GM23338 (cell line): Measurements from ENCODE around the gene ANKRD63. TPM values are rescaled to one million over a fixed set of nuclear protein-coding genes. Genes with fewer than 3 reads are reported as not detected.

Source experiments
- ATAC-seq: fragments of 200-7000 bp; cut with Tn5 transposase; 3 replicates; pipeline ENCODE4 v1.9.1; 2020
- DNase-seq: peaks from one replicate; pipeline ENCODE4 v3.0.0-alpha.2; 2015; ENCODE audit warnings: low spot score
- H2AFZ ChIP-seq: fragments of 200-600 bp; sonication (generic); 2 replicates; pipeline ENCODE4 v1.8.0; 2016; ENCODE audit warnings: antibody characterized with exemption, mild to moderate bottlenecking, moderate library complexity
- H3F3A ChIP-seq: fragments of 200-600 bp; sonication (generic); replicated peaks from 2 replicates; pipeline ENCODE4 v1.8.0; 2017; ENCODE audit warnings: antibody characterized with exemption, mixed run types, low read depth
- H3K27ac ChIP-seq: fragments of 200-600 bp; sonication (generic); 2 replicates; pipeline ENCODE4 v1.6.1; 2016; ENCODE audit warnings: low read depth
- H3K27me3 ChIP-seq: fragments of 200-600 bp; sonication (generic); 2 replicates; pipeline ENCODE4 v1.8.0; 2016; ENCODE audit warnings: mild to moderate bottlenecking, mixed run types, moderate library complexity; ENCODE audit not compliant: insufficient read depth
- H3K36me3 ChIP-seq: fragments of 200-600 bp; sonication (generic); 2 replicates; pipeline ENCODE4 v1.8.0; 2016; ENCODE audit warnings: mild to moderate bottlenecking; ENCODE audit not compliant: insufficient read depth
- H3K4me1 ChIP-seq: fragments of 200-600 bp; sonication (generic); 2 replicates; pipeline ENCODE4 v1.8.0; 2016; ENCODE audit warnings: mild to moderate bottlenecking, moderate library complexity; ENCODE audit not compliant: insufficient read depth
- H3K4me2 ChIP-seq: fragments of 200-600 bp; sonication (generic); 2 replicates; pipeline ENCODE4 v1.7.1; 2017; ENCODE audit warnings: mixed run types
- H3K4me3 ChIP-seq: fragments of 200-600 bp; sonication (generic); 2 replicates; pipeline ENCODE4 v1.6.1; 2016; ENCODE audit warnings: mixed run types
- H3K79me2 ChIP-seq: fragments of 200-600 bp; sonication (generic); replicated peaks from 2 replicates; pipeline ENCODE4 v1.8.0; 2017; ENCODE audit warnings: mild to moderate bottlenecking; ENCODE audit not compliant: insufficient read depth
- H3K9me2 ChIP-seq: fragments of 200-600 bp; sonication (generic); 2 replicates; pipeline ENCODE4 v1.8.0; 2017; ENCODE audit not compliant: insufficient read depth
- H4K20me1 ChIP-seq: fragments of 200-600 bp; sonication (generic); replicated peaks from 2 replicates; pipeline ENCODE4 v1.8.0; 2017; ENCODE audit warnings: mild to moderate bottlenecking; ENCODE audit not compliant: insufficient read depth
- H3K27ac Mint-ChIP-seq: 2 replicates; pipeline ENCODE4 v1.8.0; 2020; ENCODE audit warnings: inconsistent platforms, mild to moderate bottlenecking, moderate library complexity, mixed read lengths
- H3K27me3 Mint-ChIP-seq: 3 replicates; pipeline ENCODE4 v1.8.0; 2022; ENCODE audit warnings: low read depth, mild to moderate bottlenecking, moderate library complexity, mixed read lengths, inconsistent platforms; ENCODE audit not compliant: insufficient read depth, poor library complexity
- H3K36me3 Mint-ChIP-seq: 3 replicates; pipeline ENCODE4 v1.8.0; 2021; ENCODE audit warnings: low read depth, mild to moderate bottlenecking, inconsistent platforms, moderate library complexity, mixed read lengths
- H3K4me1 Mint-ChIP-seq: 3 replicates; pipeline ENCODE4 v1.8.0; 2020; ENCODE audit warnings: mild to moderate bottlenecking, inconsistent platforms, mixed read lengths
- H3K4me3 Mint-ChIP-seq: 3 replicates; pipeline ENCODE4 v1.8.0; 2021; ENCODE audit warnings: moderate library complexity, mild to moderate bottlenecking, inconsistent platforms, mixed read lengths
- H3K9me3 Mint-ChIP-seq: 3 replicates; pipeline ENCODE4 v1.8.0; 2020; ENCODE audit warnings: moderate library complexity, mild to moderate bottlenecking, inconsistent platforms, mixed read lengths
- CREB1 ChIP-seq: fragments of 250-450 bp; sonication (Bioruptor Pico); IDR thresholded peaks from 2 replicates; pipeline ENCODE4 v1.5.0; 2020; ENCODE audit warnings: low read depth, mild to moderate bottlenecking, moderate library complexity
- EZH2 ChIP-seq: fragments of 200-600 bp; sonication (generic); IDR thresholded peaks from one replicate; pipeline ENCODE4 v1.8.0; 2017; ENCODE audit warnings: antibody characterized with exemption, mild to moderate bottlenecking, low read depth; ENCODE audit not compliant: unreplicated experiment
- EZH2phosphoT487 ChIP-seq: fragments of 200-600 bp; sonication (generic); IDR thresholded peaks from one replicate; pipeline ENCODE4 v1.8.1; 2018; ENCODE audit warnings: antibody characterized with exemption; ENCODE audit not compliant: unreplicated experiment
- JUNB ChIP-seq: IDR thresholded peaks from one replicate; pipeline ENCODE4 v1.6.1; 2016; ENCODE audit warnings: antibody characterized with exemption; ENCODE audit not compliant: unreplicated experiment
- NANOG ChIP-seq: IDR thresholded peaks from 2 replicates; pipeline ENCODE4 v1.6.1; 2016; ENCODE audit warnings: antibody characterized with exemption, borderline replicate concordance
- POLR2AphosphoS5 ChIP-seq: IDR thresholded peaks from 2 replicates; pipeline ENCODE4 v1.6.1; 2016; ENCODE audit warnings: antibody characterized with exemption, low read depth
- STAT1 ChIP-seq: IDR thresholded peaks from one replicate; pipeline ENCODE4 v1.6.1; 2016; ENCODE audit warnings: antibody characterized with exemption; ENCODE audit not compliant: unreplicated experiment
- ZNF114 ChIP-seq: fragments of 250-450 bp; sonication (Bioruptor Pico); IDR thresholded peaks from 2 replicates; pipeline ENCODE4 v1.5.0; 2020; ENCODE audit warnings: mild to moderate bottlenecking, moderate library complexity
- ZNF331 ChIP-seq: fragments of 250-450 bp; sonication (Bioruptor Pico); IDR thresholded peaks from 2 replicates; pipeline ENCODE4 v1.5.0; 2020; ENCODE audit warnings: low read depth, mild to moderate bottlenecking, moderate library complexity
- polyA plus RNA-seq: library from polyadenylated mRNA; unstranded; fragments of >200 nt; fragmentation: Nextera tagmentation; extraction: Ambion mirVana; gene quantifications from 2 replicates; pipeline ENCODE4 v1.2.1, GENCODE V29; 2016
- total RNA-seq: library from RNA; depleted of rRNA; stranded (reverse); fragments of >200 nt; shearing (Covaris generic); gene quantifications from 2 replicates; pipeline ENCODE4 v1.2.3, GENCODE V29; 2014
- TF ChIP-seq, protein P1 (sequence below): IDR thresholded peaks from 2 replicates; pipeline ENCODE4 v1.6.1; 2016; ENCODE audit warnings: antibody characterized with exemption
- TF ChIP-seq, protein P2 (sequence below): IDR thresholded peaks from one replicate; pipeline ENCODE4 v1.6.1; 2018; ENCODE audit warnings: antibody characterized with exemption; ENCODE audit not compliant: unreplicated experiment
- TF ChIP-seq, protein P3 (sequence below): fragments of 250-450 bp; sonication (Bioruptor Pico); IDR thresholded peaks from 2 replicates; pipeline ENCODE4 v1.5.0; 2020; ENCODE audit warnings: mild to moderate bottlenecking, moderate library complexity
- TF ChIP-seq, protein P4 (sequence below), 2 experiments: fragments of 200-600 bp in 1 of 2; sonication (generic) in 1 of 2; conservative IDR thresholded peaks; 2 replicates each; pipeline versions ENCODE4 v1.5.1 to v1.6.1; 2016 to 2017; ENCODE audit warnings: antibody characterized with exemption in 2 of 2, low read depth in 2 of 2, mild to moderate bottlenecking in 2 of 2, moderate library complexity in 1 of 2

ANKRD63 gene
- total and polyA plus RNA-seq, 2 experiments from 2014 or later, result 0.59 TPM; not detected in 1

DNA sequence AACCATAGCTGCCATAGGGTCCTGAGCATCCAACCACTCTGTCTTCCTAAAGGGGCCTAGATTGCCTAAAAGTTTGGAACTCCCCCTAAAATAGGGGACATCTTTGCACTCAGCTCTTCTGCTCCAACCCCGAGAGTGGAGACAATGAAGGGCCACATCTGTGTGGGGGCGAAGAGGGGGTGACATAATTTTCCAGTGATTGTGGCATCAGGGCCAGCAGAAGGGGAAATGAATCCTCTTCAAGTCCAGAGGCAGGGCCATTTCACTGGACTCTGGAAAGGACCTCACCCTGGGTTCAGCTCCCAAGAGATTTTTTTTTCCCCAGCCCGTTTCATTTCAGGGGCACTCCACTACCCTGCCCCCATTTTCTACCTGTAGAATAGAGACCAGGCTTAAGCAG is 4.6 kb upstream of the ANKRD63 start (continued):
- no peak for TF ChIP-seq STAT1
- no peak for TF ChIP-seq ZNF331

DNA sequence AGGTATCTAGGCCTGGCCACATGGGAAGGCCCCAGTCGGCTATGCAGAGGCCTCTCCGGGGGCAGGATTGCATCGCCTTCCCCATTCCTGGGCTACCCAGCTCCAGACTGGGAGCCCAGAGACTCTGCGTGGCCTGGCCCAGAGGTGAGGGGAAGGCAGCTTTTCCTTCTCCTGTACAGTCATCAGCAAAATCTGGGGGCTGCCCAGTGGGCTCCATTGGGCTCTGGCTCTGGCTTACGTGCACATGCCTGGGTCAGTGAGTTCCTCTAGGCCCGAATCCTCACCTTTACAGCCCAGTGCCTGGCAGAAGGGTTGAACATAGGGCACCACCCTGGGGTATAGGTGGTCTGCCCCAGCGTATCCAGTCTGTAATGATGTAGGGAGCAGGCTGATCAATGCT is 3.9 kb upstream of the ANKRD63 start:
- no peak overlapping the region for H3K27ac Mint-ChIP-seq
- Histone ChIP-seq H3F3A (peaks cover 13% of the 10 kb centered on the region; the same call in 1 of the 2 replicates), H3K4me2 (no peak overlapping the region), H3K79me2 (no peaks in the 10 kb centered on the region), H3K4me3 (no peak overlapping the region), H4K20me1 (no peaks in the 10 kb centered on the region), H3K4me1 (peaks cover 26% of the 10 kb centered on the region), H3K27ac (no peak overlapping the region), H3K27me3 (peaks cover 83% of the 10 kb centered on the region), H3K36me3 (no peaks in the 10 kb centered on the region), H2AFZ (no peak overlapping the region), H3K9me2 (no peaks in the 10 kb centered on the region)
- TF ChIP-seq, protein P1, sequence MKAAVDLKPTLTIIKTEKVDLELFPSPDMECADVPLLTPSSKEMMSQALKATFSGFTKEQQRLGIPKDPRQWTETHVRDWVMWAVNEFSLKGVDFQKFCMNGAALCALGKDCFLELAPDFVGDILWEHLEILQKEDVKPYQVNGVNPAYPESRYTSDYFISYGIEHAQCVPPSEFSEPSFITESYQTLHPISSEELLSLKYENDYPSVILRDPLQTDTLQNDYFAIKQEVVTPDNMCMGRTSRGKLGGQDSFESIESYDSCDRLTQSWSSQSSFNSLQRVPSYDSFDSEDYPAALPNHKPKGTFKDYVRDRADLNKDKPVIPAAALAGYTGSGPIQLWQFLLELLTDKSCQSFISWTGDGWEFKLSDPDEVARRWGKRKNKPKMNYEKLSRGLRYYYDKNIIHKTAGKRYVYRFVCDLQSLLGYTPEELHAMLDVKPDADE, result no peak
- no peak for TF ChIP-seq POLR2AphosphoS5
- no peak for TF ChIP-seq ZNF114 (CRISPR knock-in tag)
- TF ChIP-seq NANOG, result no peak
- TF ChIP-seq ZNF331, result no peak
- no peak for TF ChIP-seq JUNB
- TF ChIP-seq EZH2phosphoT487, result no peak
- no peak for TF ChIP-seq CREB1 (CRISPR knock-in tag)
- no peak for TF ChIP-seq EZH2
- TF ChIP-seq, protein P2, sequence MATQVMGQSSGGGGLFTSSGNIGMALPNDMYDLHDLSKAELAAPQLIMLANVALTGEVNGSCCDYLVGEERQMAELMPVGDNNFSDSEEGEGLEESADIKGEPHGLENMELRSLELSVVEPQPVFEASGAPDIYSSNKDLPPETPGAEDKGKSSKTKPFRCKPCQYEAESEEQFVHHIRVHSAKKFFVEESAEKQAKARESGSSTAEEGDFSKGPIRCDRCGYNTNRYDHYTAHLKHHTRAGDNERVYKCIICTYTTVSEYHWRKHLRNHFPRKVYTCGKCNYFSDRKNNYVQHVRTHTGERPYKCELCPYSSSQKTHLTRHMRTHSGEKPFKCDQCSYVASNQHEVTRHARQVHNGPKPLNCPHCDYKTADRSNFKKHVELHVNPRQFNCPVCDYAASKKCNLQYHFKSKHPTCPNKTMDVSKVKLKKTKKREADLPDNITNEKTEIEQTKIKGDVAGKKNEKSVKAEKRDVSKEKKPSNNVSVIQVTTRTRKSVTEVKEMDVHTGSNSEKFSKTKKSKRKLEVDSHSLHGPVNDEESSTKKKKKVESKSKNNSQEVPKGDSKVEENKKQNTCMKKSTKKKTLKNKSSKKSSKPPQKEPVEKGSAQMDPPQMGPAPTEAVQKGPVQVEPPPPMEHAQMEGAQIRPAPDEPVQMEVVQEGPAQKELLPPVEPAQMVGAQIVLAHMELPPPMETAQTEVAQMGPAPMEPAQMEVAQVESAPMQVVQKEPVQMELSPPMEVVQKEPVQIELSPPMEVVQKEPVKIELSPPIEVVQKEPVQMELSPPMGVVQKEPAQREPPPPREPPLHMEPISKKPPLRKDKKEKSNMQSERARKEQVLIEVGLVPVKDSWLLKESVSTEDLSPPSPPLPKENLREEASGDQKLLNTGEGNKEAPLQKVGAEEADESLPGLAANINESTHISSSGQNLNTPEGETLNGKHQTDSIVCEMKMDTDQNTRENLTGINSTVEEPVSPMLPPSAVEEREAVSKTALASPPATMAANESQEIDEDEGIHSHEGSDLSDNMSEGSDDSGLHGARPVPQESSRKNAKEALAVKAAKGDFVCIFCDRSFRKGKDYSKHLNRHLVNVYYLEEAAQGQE, result no peak
- TF ChIP-seq, protein P3, sequence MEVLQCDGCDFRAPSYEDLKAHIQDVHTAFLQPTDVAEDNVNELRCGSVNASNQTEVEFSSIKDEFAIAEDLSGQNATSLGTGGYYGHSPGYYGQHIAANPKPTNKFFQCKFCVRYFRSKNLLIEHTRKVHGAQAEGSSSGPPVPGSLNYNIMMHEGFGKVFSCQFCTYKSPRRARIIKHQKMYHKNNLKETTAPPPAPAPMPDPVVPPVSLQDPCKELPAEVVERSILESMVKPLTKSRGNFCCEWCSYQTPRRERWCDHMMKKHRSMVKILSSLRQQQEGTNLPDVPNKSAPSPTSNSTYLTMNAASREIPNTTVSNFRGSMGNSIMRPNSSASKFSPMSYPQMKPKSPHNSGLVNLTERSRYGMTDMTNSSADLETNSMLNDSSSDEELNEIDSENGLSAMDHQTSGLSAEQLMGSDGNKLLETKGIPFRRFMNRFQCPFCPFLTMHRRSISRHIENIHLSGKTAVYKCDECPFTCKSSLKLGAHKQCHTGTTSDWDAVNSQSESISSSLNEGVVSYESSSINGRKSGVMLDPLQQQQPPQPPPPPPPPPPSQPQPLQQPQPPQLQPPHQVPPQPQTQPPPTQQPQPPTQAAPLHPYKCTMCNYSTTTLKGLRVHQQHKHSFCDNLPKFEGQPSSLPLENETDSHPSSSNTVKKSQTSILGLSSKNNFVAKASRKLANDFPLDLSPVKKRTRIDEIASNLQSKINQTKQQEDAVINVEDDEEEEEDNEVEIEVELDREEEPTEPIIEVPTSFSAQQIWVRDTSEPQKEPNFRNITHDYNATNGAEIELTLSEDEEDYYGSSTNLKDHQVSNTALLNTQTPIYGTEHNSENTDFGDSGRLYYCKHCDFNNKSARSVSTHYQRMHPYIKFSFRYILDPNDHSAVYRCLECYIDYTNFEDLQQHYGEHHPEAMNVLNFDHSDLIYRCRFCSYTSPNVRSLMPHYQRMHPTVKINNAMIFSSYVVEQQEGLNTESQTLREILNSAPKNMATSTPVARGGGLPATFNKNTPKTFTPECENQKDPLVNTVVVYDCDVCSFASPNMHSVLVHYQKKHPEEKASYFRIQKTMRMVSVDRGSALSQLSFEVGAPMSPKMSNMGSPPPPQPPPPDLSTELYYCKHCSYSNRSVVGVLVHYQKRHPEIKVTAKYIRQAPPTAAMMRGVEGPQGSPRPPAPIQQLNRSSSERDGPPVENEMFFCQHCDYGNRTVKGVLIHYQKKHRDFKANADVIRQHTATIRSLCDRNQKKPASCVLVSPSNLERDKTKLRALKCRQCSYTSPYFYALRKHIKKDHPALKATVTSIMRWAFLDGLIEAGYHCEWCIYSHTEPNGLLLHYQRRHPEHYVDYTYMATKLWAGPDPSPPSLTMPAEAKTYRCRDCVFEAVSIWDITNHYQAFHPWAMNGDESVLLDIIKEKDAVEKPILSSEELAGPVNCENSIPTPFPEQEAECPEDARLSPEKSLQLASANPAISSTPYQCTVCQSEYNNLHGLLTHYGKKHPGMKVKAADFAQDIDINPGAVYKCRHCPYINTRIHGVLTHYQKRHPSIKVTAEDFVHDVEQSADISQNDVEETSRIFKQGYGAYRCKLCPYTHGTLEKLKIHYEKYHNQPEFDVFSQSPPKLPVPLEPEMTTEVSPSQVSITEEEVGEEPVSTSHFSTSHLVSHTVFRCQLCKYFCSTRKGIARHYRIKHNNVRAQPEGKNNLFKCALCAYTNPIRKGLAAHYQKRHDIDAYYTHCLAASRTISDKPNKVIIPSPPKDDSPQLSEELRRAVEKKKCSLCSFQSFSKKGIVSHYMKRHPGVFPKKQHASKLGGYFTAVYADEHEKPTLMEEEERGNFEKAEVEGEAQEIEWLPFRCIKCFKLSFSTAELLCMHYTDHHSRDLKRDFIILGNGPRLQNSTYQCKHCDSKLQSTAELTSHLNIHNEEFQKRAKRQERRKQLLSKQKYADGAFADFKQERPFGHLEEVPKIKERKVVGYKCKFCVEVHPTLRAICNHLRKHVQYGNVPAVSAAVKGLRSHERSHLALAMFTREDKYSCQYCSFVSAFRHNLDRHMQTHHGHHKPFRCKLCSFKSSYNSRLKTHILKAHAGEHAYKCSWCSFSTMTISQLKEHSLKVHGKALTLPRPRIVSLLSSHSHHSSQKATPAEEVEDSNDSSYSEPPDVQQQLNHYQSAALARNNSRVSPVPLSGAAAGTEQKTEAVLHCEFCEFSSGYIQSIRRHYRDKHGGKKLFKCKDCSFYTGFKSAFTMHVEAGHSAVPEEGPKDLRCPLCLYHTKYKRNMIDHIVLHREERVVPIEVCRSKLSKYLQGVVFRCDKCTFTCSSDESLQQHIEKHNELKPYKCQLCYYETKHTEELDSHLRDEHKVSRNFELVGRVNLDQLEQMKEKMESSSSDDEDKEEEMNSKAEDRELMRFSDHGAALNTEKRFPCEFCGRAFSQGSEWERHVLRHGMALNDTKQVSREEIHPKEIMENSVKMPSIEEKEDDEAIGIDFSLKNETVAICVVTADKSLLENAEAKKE, result no peak
- no peak for TF ChIP-seq STAT1
- TF ChIP-seq, protein P4, sequence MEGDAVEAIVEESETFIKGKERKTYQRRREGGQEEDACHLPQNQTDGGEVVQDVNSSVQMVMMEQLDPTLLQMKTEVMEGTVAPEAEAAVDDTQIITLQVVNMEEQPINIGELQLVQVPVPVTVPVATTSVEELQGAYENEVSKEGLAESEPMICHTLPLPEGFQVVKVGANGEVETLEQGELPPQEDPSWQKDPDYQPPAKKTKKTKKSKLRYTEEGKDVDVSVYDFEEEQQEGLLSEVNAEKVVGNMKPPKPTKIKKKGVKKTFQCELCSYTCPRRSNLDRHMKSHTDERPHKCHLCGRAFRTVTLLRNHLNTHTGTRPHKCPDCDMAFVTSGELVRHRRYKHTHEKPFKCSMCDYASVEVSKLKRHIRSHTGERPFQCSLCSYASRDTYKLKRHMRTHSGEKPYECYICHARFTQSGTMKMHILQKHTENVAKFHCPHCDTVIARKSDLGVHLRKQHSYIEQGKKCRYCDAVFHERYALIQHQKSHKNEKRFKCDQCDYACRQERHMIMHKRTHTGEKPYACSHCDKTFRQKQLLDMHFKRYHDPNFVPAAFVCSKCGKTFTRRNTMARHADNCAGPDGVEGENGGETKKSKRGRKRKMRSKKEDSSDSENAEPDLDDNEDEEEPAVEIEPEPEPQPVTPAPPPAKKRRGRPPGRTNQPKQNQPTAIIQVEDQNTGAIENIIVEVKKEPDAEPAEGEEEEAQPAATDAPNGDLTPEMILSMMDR (conservative IDR thresholded peaks at IDR 0.05; ENCODE audit: low read depth in 2 of 2), result no peak
- peaks cover 60% of the 10 kb centered on the region for H3K27me3 Mint-ChIP-seq
- no peaks in the 10 kb centered on the region for H3K9me3 Mint-ChIP-seq
- H3K4me3 Mint-ChIP-seq, result no peak overlapping the region
- DNase-seq, result no peak
- peaks cover 2% of the 10 kb centered on the region; the same call in 1 of the 3 replicates for H3K36me3 Mint-ChIP-seq
- H3K4me1 Mint-ChIP-seq, result peaks cover 45% of the 10 kb centered on the region
- ATAC-seq, result no peak
